ENCODE data around the gene C14orf180.

C14orf180 gene

DNA sequence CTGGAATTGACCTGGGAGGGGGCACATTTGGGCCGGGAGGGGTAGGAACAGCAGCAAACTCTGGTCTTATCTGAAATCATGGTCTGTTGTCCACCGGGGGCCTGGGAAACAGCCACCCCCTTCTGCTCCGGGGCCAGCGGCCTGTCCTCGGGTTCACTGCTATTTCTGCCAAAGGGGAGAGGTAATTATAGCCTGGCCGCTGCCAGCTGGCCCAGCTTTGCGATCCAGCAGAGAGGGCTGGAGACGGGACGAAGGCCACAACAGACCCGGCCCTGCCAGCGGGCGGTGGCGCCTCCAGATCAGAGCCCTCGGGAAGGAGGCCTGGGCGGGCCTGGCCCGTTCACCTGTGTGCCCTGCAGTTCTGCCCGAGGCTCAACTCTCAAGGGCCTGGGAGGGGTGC is at the start of gene C14orf180:
Gene C14orf180 (plus strand): TSS at position 258 of the 400 bp plus-strand sequence. CDS start 6,667 bp downstream, outside the sequence.
- no peak for DNase-seq

DNA sequence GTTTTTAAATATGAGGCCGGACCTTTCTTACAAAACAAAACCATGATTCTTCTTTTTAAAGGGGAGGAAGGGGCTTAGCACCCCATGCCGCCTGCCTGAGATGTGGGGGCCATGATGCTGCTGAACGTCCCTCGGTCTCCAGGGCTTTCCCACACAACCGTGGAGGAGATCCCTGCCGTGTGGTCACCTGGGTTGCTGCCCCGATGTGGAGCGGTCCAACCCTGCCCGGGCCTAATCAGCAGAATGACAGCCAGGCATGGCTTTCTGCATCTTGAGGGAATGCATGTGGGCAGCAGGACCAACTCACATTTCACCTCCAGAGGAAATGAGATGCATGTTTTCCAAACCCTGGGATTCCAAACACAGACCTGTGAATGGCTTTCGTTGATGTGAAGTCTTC is 48.9 kb upstream of the C14orf180 start:
- DNase-seq = no peak

- no peak for DNase-seq
These were observed 48.0 kb upstream of the C14orf180 start for GRCh38 chr14:104531421-104532190.

- no peak for DNase-seq
These were observed 47.4 kb upstream of the C14orf180 start for GRCh38 chr14:104532191-104532555.

DNA sequence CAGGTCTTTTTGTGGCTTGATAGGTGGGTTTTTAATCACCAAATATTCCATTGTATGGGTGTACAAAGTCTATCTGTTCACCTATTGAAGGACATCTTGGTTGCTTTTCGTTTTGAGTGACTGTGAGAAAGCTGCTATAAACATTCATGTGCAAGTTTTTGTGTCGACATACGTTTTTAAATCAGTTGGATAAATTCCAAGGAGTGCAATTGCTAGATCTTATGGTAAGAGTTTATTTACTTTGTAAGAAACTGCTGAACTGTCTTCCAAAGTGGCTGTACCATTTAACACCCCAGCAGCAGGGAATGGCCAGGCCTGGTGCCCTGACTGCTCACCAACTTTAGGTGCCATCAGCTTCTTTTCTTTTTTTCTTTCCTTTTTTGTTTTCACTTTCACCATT is 45.5 kb upstream of the C14orf180 start:
- no peak for DNase-seq

- DNase-seq = no peak
These were observed 42.5 kb upstream of the C14orf180 start for GRCh38 chr14:104536942-104537612.

DNA sequence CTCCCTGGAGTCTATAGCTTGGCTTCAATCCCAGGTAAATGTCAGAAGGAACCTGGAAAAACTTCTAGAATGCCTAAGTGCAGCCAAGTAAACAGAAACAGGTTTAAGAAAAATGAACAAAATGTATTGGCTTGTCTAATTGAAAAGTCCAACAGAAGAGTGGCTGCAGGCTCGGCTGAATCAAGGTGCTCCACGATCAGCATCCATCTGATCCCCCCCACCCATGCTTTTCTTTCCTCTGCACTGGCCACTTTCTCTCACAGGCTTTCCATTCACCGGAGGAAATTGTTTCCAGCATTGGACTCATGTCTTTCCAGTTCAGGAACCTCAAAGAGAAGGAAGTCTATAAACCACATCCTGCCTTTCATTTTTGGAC is 42.0 kb upstream of the C14orf180 start:
- DNase-seq = no peak

- DNase-seq = no peak
These were observed 37.6 kb upstream of the C14orf180 start for GRCh38 chr14:104541905-104542465.

GRCh38 chr14:104542871-104543830 is 36.4 kb upstream of the C14orf180 start:
- DNase-seq = no peak

DNA sequence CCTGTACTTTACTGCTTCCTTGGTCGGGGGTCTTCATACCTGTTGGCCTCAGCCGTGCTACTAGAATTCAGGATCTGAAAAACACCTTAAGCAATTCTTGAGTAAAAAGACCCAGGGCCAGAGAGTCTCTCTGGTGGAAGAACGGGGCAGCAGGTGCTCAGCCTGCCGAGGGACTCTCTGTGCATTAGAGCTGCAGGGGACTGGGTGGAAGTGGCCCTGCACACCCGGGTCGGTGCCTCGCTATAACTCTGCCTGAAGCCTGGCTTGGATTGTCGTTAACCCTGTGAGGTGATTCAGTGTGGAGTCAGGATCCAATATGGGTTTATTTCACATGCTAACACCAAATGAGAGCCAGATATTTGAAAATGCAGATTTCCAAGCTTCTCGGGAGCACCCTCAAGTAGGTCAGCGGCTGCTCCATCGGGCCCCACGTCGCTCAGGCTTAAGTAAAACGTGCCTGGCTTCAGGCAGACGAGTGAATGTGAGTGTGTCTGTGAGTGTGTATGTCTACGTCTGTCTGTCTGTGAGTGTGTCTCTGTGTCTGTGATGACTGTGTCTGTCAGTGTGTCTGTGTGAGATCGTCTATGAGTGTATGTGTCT is 35.1 kb upstream of the C14orf180 start:
- no peak for DNase-seq

GRCh38 chr14:104545151-104545941 is 34.2 kb upstream of the C14orf180 start:
- no peak for DNase-seq

GRCh38 chr14:104545942-104546501 is 33.5 kb upstream of the C14orf180 start:
- DNase-seq = no peak

- DNase-seq = no peak
These were observed 32.8 kb upstream of the C14orf180 start for GRCh38 chr14:104546591-104547309.

DNA sequence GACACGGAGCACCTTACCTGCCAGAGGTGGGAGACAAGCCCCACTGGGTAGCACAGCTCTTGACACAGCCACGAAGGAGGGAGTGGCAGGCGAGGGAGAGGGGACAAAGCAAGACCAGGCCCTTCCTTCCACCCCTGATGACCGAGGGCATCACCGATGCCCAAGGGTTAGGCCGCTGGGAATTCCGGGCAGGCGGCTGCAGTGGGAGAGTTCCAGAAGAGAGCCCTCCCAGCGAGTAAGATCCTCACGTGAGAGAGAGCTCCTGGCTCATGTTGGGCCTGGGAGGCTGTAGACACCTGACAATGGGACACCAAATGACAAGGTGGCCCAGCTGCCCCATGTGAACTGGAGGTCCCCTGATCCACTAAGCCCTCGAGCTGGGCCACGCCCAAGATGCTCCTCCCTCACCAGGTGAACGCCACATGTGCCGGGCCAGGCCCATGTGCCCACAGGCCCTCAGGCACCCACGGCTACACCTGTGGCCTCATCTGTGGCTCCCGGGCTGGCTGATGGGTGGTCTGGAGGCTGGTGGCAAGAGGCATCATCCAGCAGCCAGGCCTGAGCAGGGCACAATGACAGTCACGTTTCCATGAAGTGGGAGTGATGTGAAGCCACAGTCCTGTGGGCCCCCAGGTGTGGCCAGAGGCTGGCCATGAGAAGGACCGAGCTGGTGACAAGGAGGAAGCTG is 32.1 kb upstream of the C14orf180 start:
- DNase-seq = no peak

DNA sequence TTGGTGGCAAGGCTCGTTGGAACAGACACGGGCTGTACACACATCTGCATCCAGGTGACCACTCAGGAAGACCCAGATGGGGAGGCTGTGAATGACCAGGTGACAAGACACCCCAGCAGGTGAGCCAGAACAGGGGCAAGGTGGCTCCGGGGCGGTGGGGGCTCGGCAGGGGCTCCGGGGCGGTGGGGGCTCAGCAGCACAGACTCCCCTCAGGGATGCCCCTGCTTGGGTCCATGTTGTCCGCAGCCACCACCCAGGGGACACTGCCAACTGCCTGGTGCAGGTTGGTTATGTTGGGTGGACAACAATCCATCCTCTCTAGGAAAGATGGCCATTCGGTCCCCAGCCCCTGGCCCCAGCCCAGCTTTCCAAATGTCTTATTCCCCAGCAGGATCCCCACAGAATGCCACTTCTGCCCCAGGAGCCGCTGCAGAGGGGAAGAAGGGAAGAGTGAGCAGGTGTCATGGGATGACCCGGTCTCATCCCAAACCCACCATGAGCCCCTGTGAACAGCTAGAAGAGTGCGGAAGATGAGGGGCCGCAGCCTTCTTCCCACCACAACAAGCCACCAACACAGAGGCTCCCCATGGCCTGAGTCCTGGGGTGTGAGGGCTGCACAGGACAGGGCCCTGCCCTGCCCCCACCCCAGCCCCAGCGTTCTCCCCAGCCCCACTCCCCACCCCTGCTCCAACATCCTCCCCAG is 31.4 kb upstream of the C14orf180 start:
- no peak for DNase-seq

- no peak for DNase-seq
These were observed 30.6 kb upstream of the C14orf180 start for GRCh38 chr14:104548802-104549535.

DNA sequence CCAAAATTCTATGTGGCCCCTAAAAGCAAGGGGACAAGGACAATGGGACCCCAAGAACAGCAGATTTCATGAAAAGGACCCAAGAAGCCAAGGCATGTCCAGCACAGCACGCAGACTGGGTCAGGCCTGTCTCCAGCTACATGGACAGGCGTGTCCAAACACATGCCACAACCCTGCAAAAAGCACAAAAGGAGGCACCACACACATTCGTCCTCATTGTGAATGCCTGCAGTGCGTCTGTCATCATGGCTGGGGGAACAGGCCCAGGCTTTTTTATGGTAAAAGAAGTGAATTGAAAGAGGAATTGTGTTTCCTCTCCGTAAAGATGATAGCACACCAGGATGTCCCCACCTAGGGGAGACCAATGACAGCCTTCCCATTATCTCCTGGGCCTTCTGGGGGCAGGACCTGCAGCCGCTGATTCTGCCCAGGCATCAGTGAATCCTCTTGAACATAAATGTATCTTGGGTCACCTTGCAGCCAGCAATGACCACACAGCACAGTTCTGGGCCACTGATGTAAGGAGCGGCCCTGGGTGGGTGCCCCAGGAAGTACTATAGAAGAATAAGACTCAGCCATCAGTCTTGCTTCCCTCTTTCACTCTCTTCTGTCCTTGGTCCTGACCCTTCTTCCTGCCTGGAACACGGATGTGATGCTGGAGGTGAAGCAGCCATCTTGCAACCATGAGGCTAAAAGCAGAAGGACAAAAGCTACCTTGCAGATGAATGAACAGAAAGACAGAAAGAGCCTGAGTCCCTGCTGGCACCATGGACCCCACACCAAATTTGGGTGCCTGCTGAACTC is 29.8 kb upstream of the C14orf180 start:
- no peak for DNase-seq

DNA sequence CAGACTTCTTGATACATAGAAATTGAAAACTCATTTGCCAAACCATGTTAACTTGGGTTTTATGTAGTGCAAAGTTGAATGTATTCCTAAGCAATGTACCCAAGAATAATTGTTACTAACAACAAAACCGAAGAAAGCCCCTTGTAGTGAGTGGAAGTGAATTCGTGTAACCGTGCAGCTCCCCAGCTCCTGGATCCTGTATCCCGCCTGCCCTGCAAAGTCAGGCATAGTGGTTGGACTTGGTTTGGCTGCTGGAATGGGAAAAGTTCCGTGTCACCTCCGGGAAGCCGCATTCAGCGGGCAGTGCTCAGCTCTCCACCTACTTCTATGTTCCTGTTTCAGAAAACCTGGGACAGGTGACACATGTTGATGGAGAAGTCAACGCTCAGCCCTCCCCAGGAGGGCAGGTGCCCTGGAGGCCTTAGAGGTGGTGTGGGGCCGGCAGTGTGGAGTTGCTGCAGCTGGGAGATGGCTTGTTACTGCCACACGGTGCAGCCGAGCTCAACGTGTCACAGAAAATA is 29.2 kb upstream of the C14orf180 start:
- no peak for DNase-seq
